Common myeloid progenitor, CD34-positive (primary cell): Measurements from ENCODE around the gene LAMA5.

Source experiments
- CTCF ChIA-PET: fragments of 350-600 bp; sonication (Branson Sonifier 250); formaldehyde crosslinking; loops from one replicate; lab custom pipeline; 2021; ENCODE audit warnings: antibody characterized with exemption; lab: Charles Lee
- POLR2A ChIA-PET: fragments of 350-600 bp; sonication (Branson Sonifier 250); formaldehyde crosslinking; loops from one replicate; lab custom pipeline; 2021; ENCODE audit warnings: antibody characterized with exemption; lab: Charles Lee
- DNase-seq, 3 donors: peaks; one replicate each; pipeline versions ENCODE4 v3.0.0 to v3.0.0-alpha.2; 2013
- H3K27ac ChIP-seq, 2 experiments: 1 replicate in 1 of 2; 2 replicates in 1 of 2; pipeline ENCODE4 v1.7.0; 2013; ENCODE audit warnings: inconsistent platforms in 2 of 2, low read length in 2 of 2, mild to moderate bottlenecking in 2 of 2, low read depth in 1 of 2, moderate library complexity in 1 of 2; ENCODE audit not compliant: severe bottlenecking in 2 of 2, insufficient read depth in 1 of 2, poor library complexity in 1 of 2
- H3K27me3 ChIP-seq, 5 experiments: replicated peaks in 2 of 5; 1 replicate in 3 of 5; 2 replicates in 2 of 5; pipeline versions ENCODE4 v1.6.1 to v1.7.0; 2013; ENCODE audit warnings: low read length in 4 of 5, mild to moderate bottlenecking in 2 of 5, moderate library complexity in 2 of 5, inconsistent platforms in 1 of 5; ENCODE audit not compliant: insufficient read depth in 5 of 5, control insufficient read depth in 4 of 5
- H3K36me3 ChIP-seq, 4 experiments: 1 replicate in 2 of 4; 2 replicates in 2 of 4; pipeline versions ENCODE4 v1.6.1 to v1.7.0; 2013; ENCODE audit warnings: low read length in 3 of 4, control low read depth in 1 of 4, mild to moderate bottlenecking in 1 of 4; ENCODE audit not compliant: control insufficient read depth in 4 of 4, insufficient read depth in 4 of 4
- H3K4me1 ChIP-seq, 4 experiments: 1 replicate in 3 of 4; 2 replicates in 1 of 4; pipeline versions ENCODE4 v1.6.1 to v1.7.1; 2013; ENCODE audit warnings: low read length in 3 of 4, mild to moderate bottlenecking in 3 of 4, control low read depth in 1 of 4, inconsistent platforms in 1 of 4, moderate library complexity in 1 of 4; ENCODE audit not compliant: control insufficient read depth in 4 of 4, insufficient read depth in 4 of 4; ENCODE audit errors: control extremely low read depth in 1 of 4
- H3K4me3 ChIP-seq, 7 experiments: 1 replicate in 4 of 7; 2 replicates in 3 of 7; pipeline versions ENCODE4 v1.5.1 to v1.7.0; 2013; ENCODE audit warnings: mild to moderate bottlenecking in 7 of 7, low read length in 6 of 7, moderate library complexity in 6 of 7, inconsistent platforms in 2 of 7, low read depth in 2 of 7, control low read depth in 1 of 7; ENCODE audit not compliant: insufficient read depth in 4 of 7, control insufficient read depth in 1 of 7; ENCODE audit errors: extremely low read depth in 1 of 7
- H3K9me3 ChIP-seq, 5 experiments: 1 replicate in 4 of 5; 2 replicates in 1 of 5; pipeline versions ENCODE4 v1.6.1 to v1.7.1; 2013; ENCODE audit warnings: low read length in 4 of 5, mild to moderate bottlenecking in 2 of 5, inconsistent platforms in 1 of 5, low read depth in 1 of 5, moderate library complexity in 1 of 5; ENCODE audit not compliant: control insufficient read depth in 4 of 5, insufficient read depth in 2 of 5; ENCODE audit errors: control extremely low read depth in 1 of 5
- WGBS: methylation state at CpG from one replicate; pipeline ENCODE4 v1.1.5; 2013; ENCODE audit not compliant: insufficient coverage; 5-methylcytosine and 5-hydroxymethylcytosine counted together

Gene LAMA5

DNA sequence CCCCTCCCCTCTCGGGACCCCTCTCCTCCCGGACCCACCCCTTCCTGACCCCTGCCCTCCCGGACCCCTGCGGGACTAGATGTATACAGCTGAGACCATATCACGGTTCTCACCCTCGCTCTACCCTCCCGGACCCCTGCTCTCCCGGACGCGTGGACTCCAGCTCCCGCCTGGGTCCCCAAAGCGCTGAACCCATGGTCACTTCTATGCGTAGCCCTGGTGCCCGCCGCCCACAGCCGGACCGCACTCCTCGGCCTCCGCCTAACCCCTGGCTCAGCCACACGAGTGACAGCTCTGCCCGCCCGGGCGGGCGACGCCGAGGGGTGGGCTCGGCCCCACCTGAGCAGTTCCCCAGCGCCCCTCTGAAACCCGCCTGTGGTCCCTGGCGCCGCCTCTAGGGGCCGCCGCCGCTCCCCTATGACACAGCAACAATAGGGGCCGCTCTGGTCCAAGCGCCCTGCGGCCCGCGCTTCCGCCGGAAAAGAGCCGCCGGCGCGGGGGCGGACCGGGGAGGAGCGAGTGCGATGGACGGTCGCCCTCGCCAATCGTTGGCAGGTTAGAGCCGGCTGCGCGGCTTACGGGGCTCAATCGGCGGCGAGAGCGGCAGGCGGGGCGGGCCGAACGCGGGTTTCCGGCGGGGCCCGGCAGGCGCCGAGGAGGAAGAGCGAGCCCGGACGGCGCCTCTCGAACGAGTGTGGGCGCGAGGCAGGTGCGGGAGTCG lies 64.6 kb downstream of the LAMA5 start, which contains the start of gene ADRM1:
Gene ADRM1, plus strand, starts transcription at position 657 of the 721 bp plus-strand sequence. CDS start 572 bp downstream, outside the sequence.
- under 1% methylated on average over 75 of the region's 81 CpGs for WGBS
- Histone ChIP-seq H3K36me3 (peaks cover 0 to 36% (median 34%) of the 10 kb centered on the region in 4 experiments), H3K4me1 (peaks cover 5 to 25% (median 22%) of the 10 kb centered on the region in 4 experiments), H3K27ac (peak within 1 kb of the TSS; percentile 74 to 86), H3K4me3 (peak within 1 kb of the TSS; percentile 62 to 92 (median 78)), H3K27me3 (no peaks in the 10 kb centered on the region), H3K9me3 (no peaks in the 10 kb centered on the region)
- peak; percentile 96 to 99 (median 98) for DNase-seq
- ChIA-PET POLR2A (no interaction called here), CTCF (interaction anchor here (0.8 to 2.7 kb wide), 5 partner anchors 27 to 84 kb away, joined by 3 to 11 read pairs (median 5); partner anchors contain the start of gene RPS21)

GRCh38 chr20:62301773-62302340 lies 65.3 kb downstream of the LAMA5 start:
- DNase-seq: peak; percentile 94 to 98 (median 97)
- H3K27ac ChIP-seq: peak overlapping the region; percentile 25 to 86
- no peaks in the 10 kb centered on the region for H3K9me3 ChIP-seq
- H3K36me3 ChIP-seq: peaks cover 0 to 33% (median 30%) of the 10 kb centered on the region in 4 experiments
- peak overlapping the region; percentile 60 to 90 (median 76) for H3K4me3 ChIP-seq
- 5% methylated on average over 14 of the region's 24 CpGs for WGBS
- ChIA-PET CTCF (interaction anchor here (0.8 to 2.8 kb wide), 7 partner anchors 14 to 85 kb away, joined by 3 to 24 read pairs (median 5); partner anchors contain the start of gene RPS21), POLR2A (no interaction called here)
- no peaks in the 10 kb centered on the region for H3K27me3 ChIP-seq
- H3K4me1 ChIP-seq: peaks cover 5 to 25% (median 22%) of the 10 kb centered on the region in 4 experiments

GRCh38 chr20:62301111-62301668 lies 65.9 kb downstream of the LAMA5 start:
- CTCF ChIA-PET: interaction anchor here (0.6 to 2.8 kb wide), 11 partner anchors 9 to 316 kb away, joined by 3 to 24 read pairs (median 3); no protein-coding TSS in a partner anchor

GRCh38 chr20:62300319-62300718 lies 66.8 kb downstream of the LAMA5 start:
- Histone ChIP-seq H3K27ac (no peak overlapping the region), H3K36me3 (peaks cover 0 to 31% (median 19%) of the 10 kb centered on the region in 4 experiments), H3K4me1 (peaks cover 5 to 25% (median 21%) of the 10 kb centered on the region in 4 experiments), H3K27me3 (no peaks in the 10 kb centered on the region), H3K4me3 (no peak overlapping the region), H3K9me3 (no peaks in the 10 kb centered on the region)
- ChIA-PET CTCF (interaction anchor here (0.6 to 2.8 kb wide), 5 partner anchors 16 to 317 kb away, joined by 3 to 24 read pairs (median 4); no protein-coding TSS in a partner anchor), POLR2A (no interaction called here)
- 97% methylated on average over 11 of the region's 11 CpGs for whole genome bisulfite sequencing
- no peak for DNase-seq

More at GRCh38 chr20:62301111-62301668, 65.9 kb downstream of the LAMA5 start:
- Histone ChIP-seq H3K4me3 (peak overlapping the region in 1 of 7 experiments; percentile 89), H3K27ac (no peak overlapping the region), H3K9me3 (no peaks in the 10 kb centered on the region), H3K36me3 (peaks cover 0 to 31% (median 25%) of the 10 kb centered on the region in 4 experiments), H3K27me3 (no peaks in the 10 kb centered on the region), H3K4me1 (peaks cover 5 to 25% (median 22%) of the 10 kb centered on the region in 4 experiments)
- POLR2A ChIA-PET: no interaction called here
- DNase-seq: no peak
- WGBS: 98% methylated on average over 8 of the region's 11 CpGs

- ChIA-PET POLR2A (interaction anchor here (0.7 kb wide), 1 partner anchor 45 kb away, joined by 5 read pairs; no protein-coding TSS in a partner anchor), CTCF (interaction anchor here (2.8 kb wide), 1 partner anchor 83 kb away, joined by 24 read pairs; no protein-coding TSS in a partner anchor)
- no peak overlapping the region for H3K4me3 ChIP-seq
These were observed 67.4 kb downstream of the LAMA5 start for GRCh38 chr20:62299666-62300236.

GRCh38 chr20:62298577-62299249 lies 68.4 kb downstream of the LAMA5 start:
- DNase-seq: no peak
- no peaks in the 10 kb centered on the region for H3K27me3 ChIP-seq
- no peak overlapping the region for H3K27ac ChIP-seq
- no peaks in the 10 kb centered on the region for H3K9me3 ChIP-seq
- H3K4me3 ChIP-seq: no peak overlapping the region
- WGBS: 95% methylated on average over 26 of the region's 33 CpGs
- H3K36me3 ChIP-seq: peaks cover 0 to 34% (median 16%) of the 10 kb centered on the region in 4 experiments
- CTCF ChIA-PET: interaction anchor here (1.9 to 2.8 kb wide), 2 partner anchors 84 kb away, joined by 6 to 24 read pairs; no protein-coding TSS in a partner anchor
- POLR2A ChIA-PET: interaction anchor here (0.7 kb wide), 1 partner anchor 46 kb away, joined by 5 read pairs; no protein-coding TSS in a partner anchor
- H3K4me1 ChIP-seq: peaks cover 0 to 9% (median 5%) of the 10 kb centered on the region in 4 experiments

More at GRCh38 chr20:62299666-62300236, 67.4 kb downstream of the LAMA5 start:
- H3K27ac ChIP-seq: no peak overlapping the region
- no peaks in the 10 kb centered on the region for H3K9me3 ChIP-seq
- H3K36me3 ChIP-seq: peaks cover 0 to 29% (median 16%) of the 10 kb centered on the region in 4 experiments
- H3K4me1 ChIP-seq: peaks cover 5 to 19% (median 16%) of the 10 kb centered on the region in 4 experiments
- 96% methylated on average over 11 of the region's 12 CpGs for WGBS
- DNase-seq: no peak
- no peaks in the 10 kb centered on the region for H3K27me3 ChIP-seq
